HEK293T (cell line): Measurements from ENCODE around the gene HIVEP3.

Experiments used
- CTCF ChIA-PET: fragments of 350-600 bp; formaldehyde crosslinking; extraction: SDS; loops from one replicate; lab custom pipeline; 2021; ENCODE audit warnings: antibody characterized with exemption, inconsistent platforms; lab: Yijun Ruan, JAX
- POLR2A ChIA-PET: fragments of 350-600 bp; formaldehyde crosslinking; extraction: SDS; loops from one replicate; lab custom pipeline; 2020; ENCODE audit warnings: antibody characterized with exemption, inconsistent platforms; lab: Yijun Ruan, JAX
- DNase-seq: peaks from one replicate; pipeline ENCODE4 v3.0.0; 2012; ENCODE audit warnings: mixed read lengths; ENCODE audit errors: extremely low spot score
- ARNT ChIP-seq: fragments of 450-650 bp; IDR thresholded peaks from 2 replicates; pipeline ENCODE4 v1.6.1; 2017; ENCODE audit warnings: mild to moderate bottlenecking
- BHLHE40 ChIP-seq: fragments of 450-650 bp; IDR thresholded peaks from 2 replicates; pipeline ENCODE4 v1.6.1; 2016; ENCODE audit warnings: mild to moderate bottlenecking, moderate library complexity, borderline replicate concordance
- CTBP1 ChIP-seq: fragments of 450-650 bp; IDR thresholded peaks from 2 replicates; pipeline ENCODE4 v1.6.1; 2016; ENCODE audit warnings: borderline replicate concordance
- ELF4 ChIP-seq: fragments of 450-650 bp; IDR thresholded peaks from 2 replicates; pipeline ENCODE4 v1.6.1; 2017; ENCODE audit warnings: antibody characterized with exemption
- FOXA1 ChIP-seq: fragments of 450-650 bp; IDR thresholded peaks from 2 replicates; pipeline ENCODE4 v1.6.1; 2016; ENCODE audit warnings: mild to moderate bottlenecking
- FOXK2 ChIP-seq: fragments of 450-650 bp; IDR thresholded peaks from 2 replicates; pipeline ENCODE4 v1.6.1; 2016; ENCODE audit warnings: mild to moderate bottlenecking
- FOXM1 ChIP-seq: fragments of 450-650 bp; IDR thresholded peaks from 2 replicates; pipeline ENCODE4 v1.6.1; 2017; ENCODE audit warnings: mild to moderate bottlenecking, borderline replicate concordance
- HDGF ChIP-seq: fragments of 450-650 bp; IDR thresholded peaks from 2 replicates; pipeline ENCODE4 v1.6.1; 2017; ENCODE audit warnings: antibody characterized with exemption, borderline replicate concordance
- L3MBTL2 ChIP-seq: fragments of 450-650 bp; conservative IDR thresholded peaks from 2 replicates; pipeline ENCODE4 v1.6.1; 2016; ENCODE audit warnings: mild to moderate bottlenecking
- LEF1 ChIP-seq: fragments of 450-650 bp; IDR thresholded peaks from 2 replicates; pipeline ENCODE4 v1.6.1; 2017; ENCODE audit warnings: mild to moderate bottlenecking, borderline replicate concordance
- NFRKB ChIP-seq: fragments of 450-650 bp; IDR thresholded peaks from 2 replicates; pipeline ENCODE4 v1.6.1; 2016; ENCODE audit warnings: mild to moderate bottlenecking, moderate library complexity
- SP1 ChIP-seq: fragments of 450-650 bp; IDR thresholded peaks from 2 replicates; pipeline ENCODE4 v1.6.1; 2017
- SUZ12 ChIP-seq: fragments of 450-650 bp; IDR thresholded peaks from 2 replicates; pipeline ENCODE4 v1.6.1; 2016; ENCODE audit warnings: mild to moderate bottlenecking
- TARDBP ChIP-seq: fragments of 450-650 bp; IDR thresholded peaks from 2 replicates; pipeline ENCODE4 v1.6.1; 2016
- ZNF384 ChIP-seq: fragments of 450-650 bp; IDR thresholded peaks from 2 replicates; pipeline ENCODE4 v1.6.1; 2016
- TF ChIP-seq, protein P1 (sequence below): fragments of 450-650 bp; IDR thresholded peaks from 2 replicates; pipeline ENCODE4 v1.6.1; 2016

Gene HIVEP3

DNA sequence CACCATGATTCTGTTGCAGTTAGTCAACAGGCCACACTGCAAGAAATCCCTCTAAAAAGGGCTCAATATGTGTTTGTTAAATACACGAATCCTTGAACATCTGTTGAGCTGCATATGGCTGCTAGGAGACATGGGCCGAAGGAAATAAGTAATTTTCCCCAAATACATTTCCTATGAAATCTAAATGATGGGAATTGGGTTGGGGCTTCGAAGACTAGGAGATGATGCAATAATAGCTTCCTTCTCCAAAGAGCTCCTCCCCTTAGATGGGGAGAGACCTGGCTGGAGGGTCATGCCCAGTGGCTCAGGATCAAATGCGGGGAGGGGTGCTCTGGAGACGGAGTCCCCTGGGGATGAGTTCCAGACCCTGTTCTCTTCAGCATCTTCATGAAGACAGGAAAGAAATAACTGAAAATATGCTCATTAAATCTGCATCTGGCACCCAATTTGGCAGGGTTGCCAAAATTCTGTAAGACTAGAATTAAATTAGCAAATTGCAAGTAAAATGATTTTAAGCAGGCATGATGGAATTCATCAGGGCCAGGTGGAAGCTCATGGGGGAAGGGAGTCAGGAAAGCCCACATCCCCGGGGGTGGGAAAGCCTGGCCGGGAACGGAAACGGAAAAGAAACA is 269.2 kb downstream of the HIVEP3 start:
- POLR2A ChIA-PET, result interaction anchor here (0.7 kb wide), 1 partner anchor 13 kb away, joined by 3 read pairs; no protein-coding TSS in a partner anchor
- CTCF ChIA-PET, result no interaction called here
- TF ChIP-seq L3MBTL2, result no peak
- no peak for TF ChIP-seq SUZ12
- no peak for TF ChIP-seq ARNT
- no peak for TF ChIP-seq ELF4
- TF ChIP-seq FOXK2, result no peak
- TF ChIP-seq LEF1, result no peak
- DNase-seq, result no peak

- ChIA-PET POLR2A (interaction anchor here (0.7 kb wide), 1 partner anchor 14 kb away, joined by 3 read pairs; no protein-coding TSS in a partner anchor), CTCF (no interaction called here)
- no peak for DNase-seq
- no peak for TF ChIP-seq BHLHE40
- no peak for TF ChIP-seq FOXA1
- TF ChIP-seq SUZ12, result no peak
- no peak for TF ChIP-seq TARDBP
- TF ChIP-seq HDGF, result no peak
- no peak for TF ChIP-seq L3MBTL2
Measured at GRCh38 chr1:41648844-41649243, 269.9 kb downstream of the HIVEP3 start.

DNA sequence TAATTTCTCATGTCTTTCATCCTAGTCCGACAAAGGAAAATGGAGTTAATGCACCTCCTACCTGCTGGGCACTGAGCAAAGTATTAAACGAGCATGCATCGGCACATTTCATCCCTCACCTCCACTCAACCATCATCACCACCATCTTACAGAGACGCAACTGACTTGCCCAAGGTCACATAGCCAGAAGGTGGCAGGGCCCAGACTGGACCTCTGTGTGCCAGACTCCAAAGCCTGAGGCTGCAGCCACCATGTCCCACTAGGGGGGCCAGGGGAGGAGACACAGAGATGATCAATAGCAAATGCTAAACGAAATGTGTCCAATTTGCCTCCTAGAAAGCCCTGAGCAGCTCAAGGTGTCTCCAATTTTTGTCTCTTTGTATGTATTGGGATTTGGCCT is 270.5 kb downstream of the HIVEP3 start:
- no peak for DNase-seq
- TF ChIP-seq SP1 (no peak), FOXM1 (no peak)
- TF ChIP-seq, protein P1, sequence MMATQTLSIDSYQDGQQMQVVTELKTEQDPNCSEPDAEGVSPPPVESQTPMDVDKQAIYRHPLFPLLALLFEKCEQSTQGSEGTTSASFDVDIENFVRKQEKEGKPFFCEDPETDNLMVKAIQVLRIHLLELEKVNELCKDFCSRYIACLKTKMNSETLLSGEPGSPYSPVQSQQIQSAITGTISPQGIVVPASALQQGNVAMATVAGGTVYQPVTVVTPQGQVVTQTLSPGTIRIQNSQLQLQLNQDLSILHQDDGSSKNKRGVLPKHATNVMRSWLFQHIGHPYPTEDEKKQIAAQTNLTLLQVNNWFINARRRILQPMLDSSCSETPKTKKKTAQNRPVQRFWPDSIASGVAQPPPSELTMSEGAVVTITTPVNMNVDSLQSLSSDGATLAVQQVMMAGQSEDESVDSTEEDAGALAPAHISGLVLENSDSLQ, result no peak
- CTCF ChIA-PET, result no interaction called here
- POLR2A ChIA-PET, result no interaction called here

DNA sequence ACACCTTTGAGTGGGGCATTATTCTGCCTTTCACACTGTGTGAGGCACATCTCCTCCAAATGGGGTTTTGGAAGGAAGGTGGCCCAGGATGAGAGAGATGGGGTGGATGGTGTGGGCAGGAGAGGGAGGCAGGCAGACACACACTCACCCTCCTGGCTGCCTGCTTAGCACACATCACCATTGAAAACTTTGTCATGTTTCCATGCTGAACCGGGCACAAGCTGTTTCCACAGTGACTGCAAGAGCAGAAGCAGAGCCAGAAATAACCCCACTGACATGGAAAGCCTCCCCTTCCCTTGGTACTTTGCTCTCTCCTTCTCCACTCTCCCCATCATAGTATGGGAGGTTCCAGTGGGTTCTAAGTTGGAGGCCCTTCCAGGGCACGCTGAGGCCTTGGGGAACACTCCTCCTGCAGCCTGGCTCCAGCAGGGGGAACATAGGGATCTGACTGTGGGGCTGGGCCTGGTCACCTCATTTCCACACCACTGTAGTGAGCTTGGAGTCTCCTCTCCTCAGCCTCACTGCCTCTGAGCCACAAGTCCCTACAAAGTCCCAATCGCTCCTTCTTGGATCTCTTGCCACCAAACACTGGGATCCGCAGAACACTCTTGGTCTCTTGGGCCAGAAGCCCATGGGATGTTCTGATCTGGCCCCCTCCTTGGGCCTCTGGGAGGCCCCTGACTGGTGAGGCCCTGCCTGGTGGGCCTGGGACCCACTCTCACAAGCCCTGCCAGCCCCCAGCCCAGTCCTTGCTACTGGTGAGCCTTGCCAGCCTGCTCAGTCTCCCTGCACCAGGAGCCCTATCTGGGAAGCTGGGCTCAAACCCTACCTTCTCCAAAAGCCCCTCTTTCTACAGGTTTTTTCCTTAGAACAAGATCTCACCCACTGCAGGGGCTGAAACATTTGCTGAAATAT is 271.2 kb downstream of the HIVEP3 start:
- CTCF ChIA-PET, result no interaction called here
- DNase-seq, result no peak
- TF ChIP-seq HDGF (no peak), FOXA1 (no peak), ARNT (no peak), BHLHE40 (no peak), CTBP1 (no peak), FOXK2 (no peak), ELF4 (no peak), L3MBTL2 (no peak), LEF1 (no peak), SP1 (no peak), TARDBP (no peak), FOXM1 (no peak), SUZ12 (no peak), ZNF384 (no peak), NFRKB (no peak)
- TF ChIP-seq, protein P1, result no peak
- POLR2A ChIA-PET, result no interaction called here

GRCh38 chr1:41646186-41646585 is 272.5 kb downstream of the HIVEP3 start:
- no peak for DNase-seq
- CTCF ChIA-PET, result no interaction called here
- POLR2A ChIA-PET, result no interaction called here
- TF ChIP-seq LEF1 (no peak), ZNF384 (no peak), SP1 (no peak), CTBP1 (no peak), SUZ12 (no peak), HDGF (no peak), FOXA1 (no peak), BHLHE40 (no peak)

DNA sequence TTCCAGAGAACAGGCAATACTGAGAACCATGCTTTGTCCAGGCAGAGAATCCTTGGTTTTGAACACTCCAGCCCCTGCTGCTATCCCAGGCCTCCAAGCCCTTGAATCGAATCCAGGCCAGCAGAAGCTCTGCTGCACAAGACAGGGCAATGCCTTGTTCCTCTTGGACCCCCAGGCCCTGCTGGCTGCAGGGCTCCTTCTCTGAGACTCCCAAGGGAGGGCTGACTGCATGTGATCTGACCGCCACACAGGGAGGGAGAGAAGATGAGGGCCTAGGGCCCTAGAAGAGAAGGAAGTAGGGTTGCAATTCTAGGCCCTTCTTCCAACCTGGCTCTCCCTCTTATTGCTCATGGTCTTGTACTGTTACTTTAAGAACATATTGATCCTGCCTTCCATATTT is 273.7 kb downstream of the HIVEP3 start:
- CTCF ChIA-PET, result no interaction called here
- TF ChIP-seq FOXK2 (no peak), ARNT (no peak), BHLHE40 (no peak), CTBP1 (no peak), ZNF384 (no peak), SP1 (no peak), TARDBP (no peak), L3MBTL2 (no peak), SUZ12 (no peak), ELF4 (no peak), FOXM1 (no peak), HDGF (no peak)
- POLR2A ChIA-PET, result no interaction called here
- no peak for DNase-seq
